Osteocyte (in vitro differentiated cells): ENCODE measurements around the gene PGAP3. TPM values are rescaled to one million over a fixed set of nuclear protein-coding genes. Genes with fewer than 3 reads are reported as not detected.
"Not testable (repeated sequence)": the region's sequence is repeated elsewhere in the genome, so short reads cannot be mapped to it uniquely, and the experiment has no call there.

Source experiments
- DNase-seq: peaks from one replicate; pipeline ENCODE4 v3.0.0; 2021; ENCODE audit warnings: mixed read lengths; ENCODE audit not compliant: unreplicated experiment; ENCODE audit errors: extremely low spot score
- H3K27ac Mint-ChIP-seq: one replicate; pipeline ENCODE4 v1.8.0; 2021; ENCODE audit warnings: mild to moderate bottlenecking, mixed read lengths; ENCODE audit not compliant: unreplicated experiment
- H3K27me3 Mint-ChIP-seq: one replicate; pipeline ENCODE4 v1.8.0; 2021; ENCODE audit warnings: mixed read lengths; ENCODE audit not compliant: unreplicated experiment
- H3K36me3 Mint-ChIP-seq: one replicate; pipeline ENCODE4 v1.8.0; 2021; ENCODE audit warnings: mixed read lengths; ENCODE audit not compliant: unreplicated experiment
- H3K4me1 Mint-ChIP-seq: one replicate; pipeline ENCODE4 v1.8.0; 2021; ENCODE audit warnings: mixed read lengths; ENCODE audit not compliant: unreplicated experiment
- H3K4me3 Mint-ChIP-seq: one replicate; pipeline ENCODE4 v1.8.0; 2021; ENCODE audit warnings: mild to moderate bottlenecking, moderate library complexity, mixed read lengths; ENCODE audit not compliant: unreplicated experiment
- H3K9me3 Mint-ChIP-seq: one replicate; pipeline ENCODE4 v1.8.0; 2021; ENCODE audit warnings: mixed read lengths; ENCODE audit not compliant: unreplicated experiment
- total RNA-seq: library from RNA; stranded (reverse); gene quantifications from 2 replicates; pipeline ENCODE4 v1.2.1, GENCODE V29; 2021
- TF ChIP-seq, protein P1 (sequence below): fragments of 200-600 bp; sonication (generic); IDR thresholded peaks from 2 replicates; pipeline ENCODE4 v1.5.0; 2021; ENCODE audit warnings: antibody characterized with exemption, mild to moderate bottlenecking, moderate library complexity

PGAP3 gene
- total RNA-seq, 1 donor from 2014 or later, result 33.8 TPM

DNA sequence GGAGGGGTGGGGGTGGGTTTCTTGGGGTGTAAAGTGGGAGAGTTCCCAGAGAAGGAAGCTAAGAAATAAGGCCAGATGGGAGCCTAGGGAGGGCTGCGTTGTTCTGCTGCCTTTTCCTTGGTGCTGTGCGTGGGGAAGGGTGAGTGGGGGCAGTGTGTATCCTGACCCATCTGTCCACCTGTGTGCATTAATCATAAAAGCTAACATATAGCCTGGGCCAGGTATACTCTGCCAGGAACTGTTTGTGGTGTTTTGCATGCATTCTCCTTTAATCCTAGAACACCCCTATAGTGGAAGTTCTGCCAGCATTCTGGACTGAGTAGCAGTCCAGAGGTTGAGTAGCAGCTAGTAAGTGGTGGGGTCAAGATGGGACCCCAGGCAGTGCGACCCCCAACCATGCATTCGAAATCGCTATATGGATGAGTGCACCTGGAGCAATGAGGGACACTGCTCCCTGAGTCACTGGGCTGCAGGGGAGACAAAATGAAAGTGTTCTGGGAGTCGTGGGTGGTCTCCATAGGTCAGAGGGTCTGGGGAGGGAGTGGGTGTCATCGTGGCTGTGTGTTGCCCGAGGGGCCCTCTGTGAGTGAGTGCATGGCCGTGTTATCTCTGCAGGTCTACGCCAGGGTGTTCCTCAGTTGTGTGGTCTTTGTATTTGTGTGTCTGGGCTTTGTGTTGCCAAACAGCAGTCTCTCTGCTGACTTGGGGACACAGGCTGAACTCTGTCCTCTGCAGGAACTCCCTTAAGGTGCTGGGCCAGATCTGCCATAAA is 13.3 kb upstream of the PGAP3 start:
- no peaks in the 10 kb centered on the region for H3K36me3 Mint-ChIP-seq
- H3K27me3 Mint-ChIP-seq, result no peaks in the 10 kb centered on the region
- peaks cover 34% of the 10 kb centered on the region for H3K4me1 Mint-ChIP-seq
- peak overlapping the region; percentile 40 for H3K27ac Mint-ChIP-seq
- H3K4me3 Mint-ChIP-seq, result peak overlapping the region; percentile 78
- TF ChIP-seq, protein P1, sequence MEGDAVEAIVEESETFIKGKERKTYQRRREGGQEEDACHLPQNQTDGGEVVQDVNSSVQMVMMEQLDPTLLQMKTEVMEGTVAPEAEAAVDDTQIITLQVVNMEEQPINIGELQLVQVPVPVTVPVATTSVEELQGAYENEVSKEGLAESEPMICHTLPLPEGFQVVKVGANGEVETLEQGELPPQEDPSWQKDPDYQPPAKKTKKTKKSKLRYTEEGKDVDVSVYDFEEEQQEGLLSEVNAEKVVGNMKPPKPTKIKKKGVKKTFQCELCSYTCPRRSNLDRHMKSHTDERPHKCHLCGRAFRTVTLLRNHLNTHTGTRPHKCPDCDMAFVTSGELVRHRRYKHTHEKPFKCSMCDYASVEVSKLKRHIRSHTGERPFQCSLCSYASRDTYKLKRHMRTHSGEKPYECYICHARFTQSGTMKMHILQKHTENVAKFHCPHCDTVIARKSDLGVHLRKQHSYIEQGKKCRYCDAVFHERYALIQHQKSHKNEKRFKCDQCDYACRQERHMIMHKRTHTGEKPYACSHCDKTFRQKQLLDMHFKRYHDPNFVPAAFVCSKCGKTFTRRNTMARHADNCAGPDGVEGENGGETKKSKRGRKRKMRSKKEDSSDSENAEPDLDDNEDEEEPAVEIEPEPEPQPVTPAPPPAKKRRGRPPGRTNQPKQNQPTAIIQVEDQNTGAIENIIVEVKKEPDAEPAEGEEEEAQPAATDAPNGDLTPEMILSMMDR, result no peak
- no peak for DNase-seq
- H3K9me3 Mint-ChIP-seq, result no peaks in the 10 kb centered on the region

DNA sequence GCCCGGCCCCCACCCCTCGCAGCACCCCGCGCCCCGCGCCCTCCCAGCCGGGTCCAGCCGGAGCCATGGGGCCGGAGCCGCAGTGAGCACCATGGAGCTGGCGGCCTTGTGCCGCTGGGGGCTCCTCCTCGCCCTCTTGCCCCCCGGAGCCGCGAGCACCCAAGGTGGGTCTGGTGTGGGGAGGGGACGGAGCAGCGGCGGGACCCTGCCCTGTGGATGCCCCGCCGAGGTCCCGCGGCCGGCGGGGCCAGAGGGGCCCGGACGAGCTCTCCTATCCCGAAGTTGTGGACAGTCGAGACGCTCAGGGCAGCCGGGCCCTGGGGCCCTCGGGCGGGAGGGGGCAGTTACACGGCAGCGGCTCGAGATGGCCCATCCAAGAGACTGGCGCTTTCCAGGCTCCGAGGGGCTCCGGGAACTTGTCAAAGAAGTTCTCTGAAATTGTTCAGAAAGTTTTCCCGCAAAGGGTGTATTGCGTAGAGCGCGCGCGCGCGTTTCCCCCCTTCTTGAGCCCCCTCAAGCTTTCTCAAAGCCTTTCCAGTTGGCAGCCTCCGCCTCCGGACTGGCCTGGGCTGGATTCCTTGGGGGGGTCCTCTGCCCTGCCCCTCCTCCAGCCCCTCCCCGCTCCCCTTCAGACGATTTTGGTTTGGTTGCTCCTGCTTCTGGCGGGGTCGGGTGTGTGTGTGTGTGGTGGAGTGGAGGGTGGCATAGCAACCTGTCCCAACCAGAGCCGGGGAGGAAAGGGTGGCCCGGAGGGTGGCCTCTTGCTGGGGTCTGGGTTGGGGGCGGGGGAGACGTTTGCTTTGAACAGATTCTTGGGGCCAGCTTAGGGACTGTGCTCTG is 12.5 kb upstream of the PGAP3 start:
- Mint-ChIP-seq H3K4me3 (peak overlapping the region; percentile 78), H3K9me3 (no peaks in the 10 kb centered on the region), H3K4me1 (peaks cover 34% of the 10 kb centered on the region), H3K27me3 (no peaks in the 10 kb centered on the region), H3K27ac (peak overlapping the region; percentile 31), H3K36me3 (no peaks in the 10 kb centered on the region)
- DNase-seq, result peak; percentile 83
- TF ChIP-seq, protein P1, result no peak

DNA sequence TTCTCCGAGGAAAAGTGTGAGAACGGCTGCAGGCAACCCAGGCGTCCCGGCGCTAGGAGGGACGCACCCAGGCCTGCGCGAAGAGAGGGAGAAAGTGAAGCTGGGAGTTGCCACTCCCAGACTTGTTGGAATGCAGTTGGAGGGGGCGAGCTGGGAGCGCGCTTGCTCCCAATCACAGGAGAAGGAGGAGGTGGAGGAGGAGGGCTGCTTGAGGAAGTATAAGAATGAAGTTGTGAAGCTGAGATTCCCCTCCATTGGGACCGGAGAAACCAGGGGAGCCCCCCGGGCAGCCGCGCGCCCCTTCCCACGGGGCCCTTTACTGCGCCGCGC is 11.9 kb upstream of the PGAP3 start, which contains the start of gene ERBB2:
Gene ERBB2, plus strand, starts transcription at position 247 of the 330 bp plus-strand sequence. CDS start 175 bp downstream, outside the sequence.
- Mint-ChIP-seq H3K4me1 (peaks cover 31% of the 10 kb centered on the region), H3K4me3 (peak within 1 kb of the TSS; percentile 90), H3K9me3 (no peaks in the 10 kb centered on the region), H3K27me3 (no peaks in the 10 kb centered on the region), H3K36me3 (no peaks in the 10 kb centered on the region), H3K27ac (peak within 1 kb of the TSS; percentile 86)
- TF ChIP-seq, protein P1, result no peak
- peak; percentile 86 for DNase-seq

- H3K9me3 Mint-ChIP-seq, DNase-seq, H3K27me3 Mint-ChIP-seq, H3K36me3 Mint-ChIP-seq: not testable (repeated sequence)
- Mint-ChIP-seq H3K4me3 (peak overlapping the region; percentile 90), H3K27ac (peak overlapping the region; percentile 86), H3K4me1 (peaks cover 27% of the 10 kb centered on the region)
Observed at GRCh38 chr17:39699157-39699817, 11.4 kb upstream of the PGAP3 start.

- H3K9me3 Mint-ChIP-seq, result no peaks in the 10 kb centered on the region
- H3K4me3 Mint-ChIP-seq, result no peak overlapping the region
- no peaks in the 10 kb centered on the region for H3K36me3 Mint-ChIP-seq
- no peak overlapping the region for H3K27ac Mint-ChIP-seq
- H3K27me3 Mint-ChIP-seq, result no peaks in the 10 kb centered on the region
- DNase-seq, result no peak
- H3K4me1 Mint-ChIP-seq, result peaks cover 27% of the 10 kb centered on the region
- TF ChIP-seq, protein P1, result no peak
Observed at GRCh38 chr17:39697961-39698360, 10.1 kb upstream of the PGAP3 start.
